ENCODE measurements around the gene TCF7L2. TPM values are rescaled to one million over a fixed set of nuclear protein-coding genes. Genes with fewer than 3 reads are reported as not detected.

Gene TCF7L2
- total and polyA plus RNA-seq, 12 donors: 8.7 to 24.7 (median 14.8) TPM

DNA sequence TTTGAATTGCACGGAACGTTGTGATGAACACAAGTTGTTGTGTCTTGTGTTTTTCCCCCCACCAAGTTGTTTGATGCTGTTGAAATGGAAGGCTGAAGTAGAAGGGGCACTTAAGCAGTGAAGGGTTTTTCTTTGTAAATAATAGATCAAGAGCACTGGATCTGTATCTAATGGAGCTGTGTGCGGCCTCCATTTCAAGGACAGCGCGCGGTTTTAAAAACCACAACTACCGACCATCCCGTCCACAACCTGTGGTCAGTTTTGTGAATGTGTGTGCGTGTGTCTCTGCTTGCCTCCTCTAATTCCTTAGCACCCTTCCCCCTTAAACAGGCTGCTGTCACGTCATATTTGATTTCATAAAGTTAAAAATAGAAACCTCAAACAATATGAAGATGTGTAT is 165.5 kb downstream of the TCF7L2 start:
- TF ChIP-seq, protein P1, sequence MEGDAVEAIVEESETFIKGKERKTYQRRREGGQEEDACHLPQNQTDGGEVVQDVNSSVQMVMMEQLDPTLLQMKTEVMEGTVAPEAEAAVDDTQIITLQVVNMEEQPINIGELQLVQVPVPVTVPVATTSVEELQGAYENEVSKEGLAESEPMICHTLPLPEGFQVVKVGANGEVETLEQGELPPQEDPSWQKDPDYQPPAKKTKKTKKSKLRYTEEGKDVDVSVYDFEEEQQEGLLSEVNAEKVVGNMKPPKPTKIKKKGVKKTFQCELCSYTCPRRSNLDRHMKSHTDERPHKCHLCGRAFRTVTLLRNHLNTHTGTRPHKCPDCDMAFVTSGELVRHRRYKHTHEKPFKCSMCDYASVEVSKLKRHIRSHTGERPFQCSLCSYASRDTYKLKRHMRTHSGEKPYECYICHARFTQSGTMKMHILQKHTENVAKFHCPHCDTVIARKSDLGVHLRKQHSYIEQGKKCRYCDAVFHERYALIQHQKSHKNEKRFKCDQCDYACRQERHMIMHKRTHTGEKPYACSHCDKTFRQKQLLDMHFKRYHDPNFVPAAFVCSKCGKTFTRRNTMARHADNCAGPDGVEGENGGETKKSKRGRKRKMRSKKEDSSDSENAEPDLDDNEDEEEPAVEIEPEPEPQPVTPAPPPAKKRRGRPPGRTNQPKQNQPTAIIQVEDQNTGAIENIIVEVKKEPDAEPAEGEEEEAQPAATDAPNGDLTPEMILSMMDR (IDR thresholded peaks at IDR 0.05): no peak
- no peak for TF ChIP-seq POLR2A (IDR thresholded peaks at IDR 0.05)
- H3K9me3 ChIP-seq (replicated peaks in 1 of 3): no peaks in the 10 kb centered on the region
- no peak overlapping the region for H3K4me3 ChIP-seq
- H3K36me3 ChIP-seq (replicated peaks in 1 of 2): no peaks in the 10 kb centered on the region
- WGBS, 4 donors: 82 to 91% (median 84%) methylated on average over 10 of the region's 10 CpGs
- intact Hi-C loops (cut with DNase I): no loop called here
- peaks cover 0 to 6% of the 10 kb centered on the region in 2 donors for H3K4me1 ChIP-seq (replicated peaks in 1 of 2)
- no peak overlapping the region for H3K27ac ChIP-seq
- no peak for DNase-seq
- no peaks in the 10 kb centered on the region for H3K27me3 ChIP-seq

DNA sequence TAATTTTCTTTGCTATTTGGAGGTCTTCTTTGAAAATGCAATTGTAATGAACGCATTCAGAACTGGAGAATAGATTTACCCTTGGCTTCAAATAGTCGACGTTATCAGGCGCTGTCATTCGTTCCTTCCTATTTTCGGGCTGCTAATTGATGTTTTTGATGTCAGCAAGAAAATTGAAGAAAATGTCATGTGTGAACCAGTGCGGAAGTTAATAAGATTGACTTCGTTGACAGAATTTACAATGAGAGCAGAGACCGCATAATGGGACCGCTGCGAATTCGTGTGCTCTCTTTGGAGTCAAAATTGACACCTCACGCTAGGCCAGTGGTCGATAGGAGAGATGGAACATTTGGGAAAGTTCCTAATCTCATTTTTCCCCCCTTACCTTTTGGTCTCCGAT is 168.8 kb downstream of the TCF7L2 start:
- 92 to 95% (median 93%) methylated on average over 15 of the region's 15 CpGs for WGBS, 4 donors
- DNase-seq: no peak
- no peak overlapping the region for H3K4me3 ChIP-seq
- no peaks in the 10 kb centered on the region for H3K36me3 ChIP-seq (replicated peaks in 1 of 2)
- no peaks in the 10 kb centered on the region for H3K9me3 ChIP-seq (replicated peaks in 1 of 3)
- no peaks in the 10 kb centered on the region for H3K27me3 ChIP-seq
- H3K27ac ChIP-seq: no peak overlapping the region
- no peak for TF ChIP-seq POLR2A (IDR thresholded peaks at IDR 0.05)
- TF ChIP-seq, protein P1 (IDR thresholded peaks at IDR 0.05): no peak
- intact Hi-C loops (cut with DNase I): no loop called here
- peaks cover 0 to 3% of the 10 kb centered on the region in 2 donors for H3K4me1 ChIP-seq (replicated peaks in 1 of 2)

- Histone ChIP-seq H3K27me3 (no peaks in the 10 kb centered on the region), H3K4me3 (no peak overlapping the region), H3K27ac (no peak overlapping the region), H3K4me1 (replicated peaks in 1 of 2) (no peaks in the 10 kb centered on the region), H3K36me3 (replicated peaks in 1 of 2) (no peaks in the 10 kb centered on the region), H3K9me3 (replicated peaks in 1 of 3) (no peaks in the 10 kb centered on the region)
- WGBS, 4 donors: 96 to 99% (median 98%) methylated on average over 14 of the region's 14 CpGs
- no peak for DNase-seq
- no peak for TF ChIP-seq POLR2A (IDR thresholded peaks at IDR 0.05)
- TF ChIP-seq, protein P1 (IDR thresholded peaks at IDR 0.05): no peak
- intact Hi-C loops (cut with DNase I): loop anchor here in 1 of 2 donors (10.0 kb wide), 3 partner anchors 175 to 395 kb away; no protein-coding TSS in a partner anchor
Measured at GRCh38 chr10:113119801-113120200, 169.8 kb downstream of the TCF7L2 start.

GRCh38 chr10:113121153-113121552 is 171.1 kb downstream of the TCF7L2 start:
- no peak overlapping the region for H3K27ac ChIP-seq
- no peak overlapping the region for H3K4me3 ChIP-seq
- WGBS, 4 donors: 79 to 94% (median 81%) methylated on average over 7 of the region's 7 CpGs
- H3K4me1 ChIP-seq (replicated peaks in 1 of 2): peaks cover 0 to 5% of the 10 kb centered on the region in 2 donors
- no peak for TF ChIP-seq POLR2A (IDR thresholded peaks at IDR 0.05)
- TF ChIP-seq, protein P1 (IDR thresholded peaks at IDR 0.05): no peak
- H3K9me3 ChIP-seq (replicated peaks in 1 of 3): no peaks in the 10 kb centered on the region
- intact Hi-C loops (cut with DNase I): loop anchor here in 1 of 2 donors (10.0 kb wide), 3 partner anchors 176 to 396 kb away; no protein-coding TSS in a partner anchor
- no peak for DNase-seq
- H3K36me3 ChIP-seq (replicated peaks in 1 of 2): no peaks in the 10 kb centered on the region
- H3K27me3 ChIP-seq: no peaks in the 10 kb centered on the region

All from adrenal gland (tissue), 12 donors.